Caco-2 (cell line): ENCODE results near the gene CEP250. TPM values are rescaled to one million over a fixed set of nuclear protein-coding genes. Genes with fewer than 3 reads are reported as not detected.

Experiments
- BruUV-seq: library from RNA; stranded (reverse); fragments of 400-500 nt; replicated peaks from 2 replicates; lab custom pipeline; 2021; lab: Mats Ljungman, UMichigan
- CTCF ChIA-PET: fragments of 300-600 bp; sonication (Branson Sonifier 250); formaldehyde crosslinking; loops from one replicate; lab custom pipeline; 2022; ENCODE audit warnings: antibody characterized with exemption; lab: Charles Lee
- POLR2A ChIA-PET: fragments of 300-600 bp; sonication (Branson Sonifier 250); formaldehyde crosslinking; loops from one replicate; lab custom pipeline; 2022; ENCODE audit warnings: antibody characterized with exemption; lab: Charles Lee
- DNase-seq, 2 experiments: peaks; one replicate each; pipeline versions ENCODE4 v3.0.0 to v3.0.0-alpha.2; 2020 to 2022
- H3K27me3 ChIP-seq: replicated peaks from 2 replicates; pipeline ENCODE4 v1.6.0; 2011; ENCODE audit warnings: low read length; ENCODE audit not compliant: control insufficient read depth, insufficient read depth
- H3K36me3 ChIP-seq: 2 replicates; pipeline ENCODE4 v1.5.1; 2011; ENCODE audit warnings: low read length; ENCODE audit not compliant: control insufficient read depth, insufficient read depth
- H3K4me1 ChIP-seq: fragments of 250-450 bp; sonication (Bioruptor Pico); 2 replicates; pipeline ENCODE4 v1.5.1; 2020; ENCODE audit warnings: mild to moderate bottlenecking
- H3K4me3 ChIP-seq: 2 replicates; pipeline ENCODE4 v1.5.1; 2011; ENCODE audit warnings: low read depth, mild to moderate bottlenecking, control low read depth, low read length
- H3K9me3 ChIP-seq: fragments of 250-450 bp; sonication (Bioruptor Pico); 2 replicates; pipeline ENCODE4 v1.5.1; 2020; ENCODE audit warnings: mild to moderate bottlenecking, moderate library complexity
- H3K27ac Mint-ChIP-seq: one replicate; pipeline ENCODE4 v1.8.0; 2022; ENCODE audit warnings: mixed read lengths; ENCODE audit not compliant: unreplicated experiment
- H3K27me3 Mint-ChIP-seq: one replicate; pipeline ENCODE4 v1.8.0; 2022; ENCODE audit warnings: mixed read lengths; ENCODE audit not compliant: insufficient read depth, unreplicated experiment
- H3K36me3 Mint-ChIP-seq: one replicate; pipeline ENCODE4 v1.8.0; 2022; ENCODE audit warnings: mild to moderate bottlenecking, mixed read lengths; ENCODE audit not compliant: insufficient read depth, unreplicated experiment
- H3K4me1 Mint-ChIP-seq: one replicate; pipeline ENCODE4 v1.8.0; 2022; ENCODE audit warnings: low read depth, mixed read lengths; ENCODE audit not compliant: unreplicated experiment
- H3K4me3 Mint-ChIP-seq: one replicate; pipeline ENCODE4 v1.8.0; 2022; ENCODE audit warnings: mild to moderate bottlenecking, moderate library complexity, mixed read lengths; ENCODE audit not compliant: unreplicated experiment
- H3K9me3 Mint-ChIP-seq: one replicate; pipeline ENCODE4 v1.8.0; 2022; ENCODE audit warnings: mixed read lengths; ENCODE audit not compliant: unreplicated experiment
- CTCF ChIP-seq, 2 experiments: fragments of 200-600 bp in 1 of 2; IDR thresholded peaks; 1 replicate in 1 of 2; 2 replicates in 1 of 2; pipeline versions ENCODE4 v1.5.1 to v1.8.0; 2011 to 2022; ENCODE audit warnings: antibody characterized with exemption in 1 of 2, control low read depth in 1 of 2, inconsistent platforms in 1 of 2, low read depth in 1 of 2, low read length in 1 of 2, mild to moderate bottlenecking in 1 of 2, moderate library complexity in 1 of 2; ENCODE audit not compliant: insufficient read depth in 1 of 2, severe bottlenecking in 1 of 2, unreplicated experiment in 1 of 2
- intact Hi-C: fragments of 100-400 bp; cut with micrococcal nuclease; formaldehyde crosslinking; loops from one replicate; pipeline ENCODE4 v1.10.0; 2022; ENCODE audit not compliant: unreplicated experiment
- total RNA-seq: library from RNA; stranded (reverse); gene quantifications from 2 replicates; pipeline ENCODE4 v1.2.3, GENCODE V29; 2022

Gene CEP250
- total RNA-seq, 1 experiment from 2014 or later, result 137 TPM

- POLR2A ChIA-PET, result no interaction called here
- intact Hi-C loops, result no loop called here
- no peaks in the 10 kb centered on the region for H3K27me3 Mint-ChIP-seq
- no peaks in the 10 kb centered on the region for H3K4me1 Mint-ChIP-seq
- BruUV-seq, result no TSS peak
- no peak for TF ChIP-seq CTCF (IDR thresholded peaks at IDR 0.05; ENCODE audit: insufficient read depth in 1 of 2, low read depth in 1 of 2, low read length in 1 of 2, severe bottlenecking in 1 of 2, unreplicated experiment in 1 of 2)
- Histone ChIP-seq H3K4me1 (0 out of 2 replicates have a peak, but pooled peaks cover 1% of the 10 kb centered on the region), H3K4me3 (no peak overlapping the region), H3K36me3 (peaks cover 9% of the 10 kb centered on the region), H3K9me3 (no peaks in the 10 kb centered on the region), H3K27me3 (no peaks in the 10 kb centered on the region)
- DNase-seq, result no peak
- H3K36me3 Mint-ChIP-seq, result peaks cover 22% of the 10 kb centered on the region
- H3K27ac Mint-ChIP-seq, result no peak overlapping the region
- CTCF ChIA-PET, result no interaction called here
- no peaks in the 10 kb centered on the region for H3K9me3 Mint-ChIP-seq
- no peak overlapping the region for H3K4me3 Mint-ChIP-seq
These were observed 90.7 kb downstream of the CEP250 start for GRCh38 chr20:35546127-35546526.

- BruUV-seq, result no TSS peak
These were observed 91.9 kb downstream of the CEP250 start for GRCh38 chr20:35547329-35547728.

GRCh38 chr20:35551503-35551902 is 96.1 kb downstream of the CEP250 start:
- intact Hi-C loops, result no loop called here

More at GRCh38 chr20:35547329-35547728, 91.9 kb downstream of the CEP250 start:
- no peaks in the 10 kb centered on the region for H3K9me3 Mint-ChIP-seq
- H3K36me3 Mint-ChIP-seq, result peaks cover 15% of the 10 kb centered on the region
- CTCF ChIA-PET, result no interaction called here
- no peak overlapping the region for H3K4me3 Mint-ChIP-seq
- no peak overlapping the region for H3K4me3 ChIP-seq
- no peaks in the 10 kb centered on the region for H3K4me1 ChIP-seq
- no peak overlapping the region for H3K27ac Mint-ChIP-seq
- DNase-seq, result no peak
- POLR2A ChIA-PET, result no interaction called here
- no peaks in the 10 kb centered on the region for H3K4me1 Mint-ChIP-seq
- H3K27me3 ChIP-seq, result no peaks in the 10 kb centered on the region
- H3K9me3 ChIP-seq, result no peaks in the 10 kb centered on the region
- no peak for TF ChIP-seq CTCF (IDR thresholded peaks at IDR 0.05; ENCODE audit: insufficient read depth in 1 of 2, low read depth in 1 of 2, low read length in 1 of 2, severe bottlenecking in 1 of 2, unreplicated experiment in 1 of 2)
- intact Hi-C loops, result no loop called here
- H3K27me3 Mint-ChIP-seq, result no peaks in the 10 kb centered on the region
- H3K36me3 ChIP-seq, result peaks cover 11% of the 10 kb centered on the region

More at GRCh38 chr20:35551503-35551902, 96.1 kb downstream of the CEP250 start:
- Histone ChIP-seq H3K36me3 (peaks cover 14% of the 10 kb centered on the region), H3K4me1 (no peaks in the 10 kb centered on the region), H3K4me3 (no peak overlapping the region), H3K9me3 (no peaks in the 10 kb centered on the region), H3K27me3 (no peaks in the 10 kb centered on the region)
- Mint-ChIP-seq H3K36me3 (peaks cover 17% of the 10 kb centered on the region), H3K4me3 (no peak overlapping the region), H3K27me3 (no peaks in the 10 kb centered on the region), H3K9me3 (no peaks in the 10 kb centered on the region), H3K4me1 (no peaks in the 10 kb centered on the region), H3K27ac (no peak overlapping the region)
- BruUV-seq, result no TSS peak
- DNase-seq, result no peak
- TF ChIP-seq CTCF (IDR thresholded peaks at IDR 0.05; ENCODE audit: insufficient read depth in 1 of 2, low read depth in 1 of 2, low read length in 1 of 2, severe bottlenecking in 1 of 2, unreplicated experiment in 1 of 2), result no peak
- CTCF ChIA-PET, result interaction anchor here (0.7 to 2.3 kb wide), 2 partner anchors 10 to 68 kb away, joined by 3 to 8 read pairs; partner anchors contain the start of gene ERGIC3
- POLR2A ChIA-PET, result interaction anchor here (1.3 kb wide), 1 partner anchor 10 kb away, joined by 7 read pairs; the partner anchor contains the start of gene ERGIC3
